NCI-H748 treated with DMSO at 0.1 percent for 48 hours (cell line): ENCODE results near the gene NKAIN2.
"Not testable (repeated sequence)": the region's sequence is repeated elsewhere in the genome, so short reads cannot be mapped to it uniquely, and the experiment has no call there.

ENCODE experiments used
- DNase-seq: peaks from one replicate; lab custom pipeline; 2025; lab: John Stamatoyannopoulos, UW

NKAIN2 gene

GRCh38 chr6:124436803-124437202 lies 633.1 kb downstream of the NKAIN2 start:
- no peak for DNase-seq

DNA sequence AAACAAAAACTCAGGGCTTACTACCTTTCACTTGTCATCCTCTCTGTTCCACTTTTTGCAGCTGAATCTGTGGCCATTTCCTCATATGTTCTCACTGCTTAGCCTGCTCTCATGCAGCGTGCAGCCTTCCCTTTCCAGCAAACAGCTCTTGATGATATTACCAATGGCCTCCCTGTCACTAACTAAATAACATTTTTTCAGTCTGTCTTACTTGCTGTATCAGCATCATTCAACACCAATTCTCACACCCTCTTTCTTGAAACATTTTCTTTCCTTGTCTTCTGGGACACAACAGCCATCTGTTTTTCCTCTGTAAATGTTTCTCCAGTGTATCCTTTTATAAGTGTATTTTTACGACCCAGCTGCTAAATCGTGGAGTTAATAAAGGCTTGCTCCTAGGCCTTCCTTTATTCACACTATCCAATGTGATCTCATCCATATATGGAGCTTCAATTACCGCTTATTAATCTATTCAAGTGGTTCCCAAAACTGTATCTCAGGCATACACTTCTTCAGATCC lies 634.9 kb downstream of the NKAIN2 start:
- no peak for DNase-seq

DNA sequence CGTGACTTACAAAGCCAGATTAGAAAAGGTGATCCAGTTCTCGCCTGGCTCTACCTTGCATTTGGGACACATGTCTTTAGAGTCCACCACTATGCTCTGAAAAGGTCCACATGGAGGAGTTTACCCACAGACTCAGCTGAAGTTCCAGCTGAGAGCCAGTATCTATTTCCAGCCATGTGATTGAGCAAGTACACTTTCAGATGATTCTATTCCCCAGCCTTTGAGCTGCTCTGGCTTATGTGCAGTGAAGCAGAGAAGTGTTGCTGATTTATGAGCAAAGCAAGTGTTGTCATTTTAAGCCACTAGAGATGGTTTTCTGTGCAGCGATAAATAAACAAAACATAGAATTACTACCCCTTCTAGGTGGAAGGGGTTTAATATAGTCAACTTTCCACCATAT lies 637.8 kb downstream of the NKAIN2 start:
- DNase-seq, result no peak

GRCh38 chr6:124443541-124443940 lies 639.9 kb downstream of the NKAIN2 start:
- no peak for DNase-seq

DNA sequence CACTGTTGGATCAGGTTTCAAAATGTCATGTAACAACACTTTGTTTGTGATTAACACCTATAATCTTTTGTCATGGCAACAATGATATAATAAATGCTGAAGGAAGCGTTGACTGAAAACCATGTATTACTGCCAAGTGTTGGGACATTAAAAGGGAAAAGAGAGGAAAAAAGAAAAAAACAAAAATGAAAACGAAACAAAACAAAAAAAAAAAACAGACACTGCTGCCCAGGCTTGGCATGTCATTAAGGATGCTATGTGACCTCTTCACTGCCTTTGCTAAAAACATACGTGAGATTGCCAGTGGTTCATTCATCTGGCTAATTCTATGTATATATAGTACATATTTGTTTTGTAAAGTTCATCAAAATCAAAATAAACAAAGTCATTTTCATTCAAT lies 641.9 kb downstream of the NKAIN2 start:
- DNase-seq, result peak; percentile 48

GRCh38 chr6:124446961-124447360 lies 643.3 kb downstream of the NKAIN2 start:
- DNase-seq, result no peak

- DNase-seq, result no peak
Measured at GRCh38 chr6:124459268-124459667, 655.6 kb downstream of the NKAIN2 start.

GRCh38 chr6:124462750-124463149 lies 659.1 kb downstream of the NKAIN2 start:
- DNase-seq, result no peak

GRCh38 chr6:124463271-124463670 lies 659.6 kb downstream of the NKAIN2 start:
- DNase-seq, result peak; percentile 69

DNA sequence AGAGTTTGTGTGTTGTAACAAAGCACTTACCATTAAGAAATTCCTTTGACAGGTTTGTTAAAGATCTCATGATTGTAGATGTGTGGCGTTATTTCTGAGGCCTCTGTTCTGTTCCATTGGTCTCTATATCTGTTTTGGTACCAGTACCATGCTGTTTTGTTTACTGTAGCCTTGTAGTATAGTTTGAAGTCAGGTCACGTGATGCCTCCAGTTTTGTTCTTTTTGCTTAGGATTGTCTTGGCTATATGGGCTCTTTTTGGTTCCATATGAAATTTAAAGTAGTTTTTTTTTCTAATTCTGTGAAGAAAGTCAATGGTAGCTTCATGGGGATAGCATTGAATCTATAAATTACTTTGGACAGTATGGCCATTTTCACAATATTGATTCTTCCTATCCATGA lies 660.9 kb downstream of the NKAIN2 start:
- DNase-seq, result not testable (repeated sequence)

GRCh38 chr6:124466949-124467348 lies 663.3 kb downstream of the NKAIN2 start:
- no peak for DNase-seq

GRCh38 chr6:124467366-124467765 lies 663.7 kb downstream of the NKAIN2 start:
- no peak for DNase-seq

DNA sequence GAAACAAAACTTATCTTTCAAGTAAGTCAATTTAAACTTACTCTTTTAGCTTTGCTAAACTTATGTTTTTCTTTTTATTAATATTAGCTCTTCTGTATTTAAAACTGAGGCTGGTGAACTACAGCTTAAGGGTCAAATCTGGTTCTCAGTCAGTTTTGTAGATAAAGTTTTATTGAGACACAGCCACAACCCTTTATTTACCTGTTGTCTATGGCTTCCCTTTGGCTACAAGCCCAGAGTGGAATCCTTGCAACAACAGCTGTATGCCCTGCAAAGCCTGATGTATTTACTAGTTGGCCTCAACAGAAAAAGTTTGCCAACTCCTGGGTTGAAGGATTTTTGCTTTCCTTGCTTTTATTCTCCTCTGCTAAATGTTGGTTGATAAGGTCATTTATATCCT lies 667.1 kb downstream of the NKAIN2 start:
- no peak for DNase-seq

- DNase-seq, result no peak
Measured at GRCh38 chr6:124475176-124475575, 671.5 kb downstream of the NKAIN2 start.

DNA sequence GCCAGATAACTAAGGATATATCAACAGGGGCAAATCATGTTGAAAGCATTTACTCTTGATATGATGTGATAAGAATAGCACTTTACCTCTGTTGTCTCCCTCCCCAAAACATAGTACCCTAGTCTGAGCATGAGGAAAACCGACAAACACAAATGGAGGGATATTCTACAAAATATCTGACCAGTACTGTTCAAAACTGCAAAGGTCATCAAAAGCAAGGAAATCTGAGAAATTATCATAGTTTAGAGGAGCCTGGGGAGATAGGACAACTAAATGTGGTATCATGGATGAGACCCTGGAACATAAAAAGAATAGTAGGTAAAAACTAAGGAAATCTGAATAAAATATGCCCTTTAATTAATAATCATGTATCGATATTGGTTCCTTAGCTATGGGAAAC lies 675.2 kb downstream of the NKAIN2 start:
- no peak for DNase-seq

DNA sequence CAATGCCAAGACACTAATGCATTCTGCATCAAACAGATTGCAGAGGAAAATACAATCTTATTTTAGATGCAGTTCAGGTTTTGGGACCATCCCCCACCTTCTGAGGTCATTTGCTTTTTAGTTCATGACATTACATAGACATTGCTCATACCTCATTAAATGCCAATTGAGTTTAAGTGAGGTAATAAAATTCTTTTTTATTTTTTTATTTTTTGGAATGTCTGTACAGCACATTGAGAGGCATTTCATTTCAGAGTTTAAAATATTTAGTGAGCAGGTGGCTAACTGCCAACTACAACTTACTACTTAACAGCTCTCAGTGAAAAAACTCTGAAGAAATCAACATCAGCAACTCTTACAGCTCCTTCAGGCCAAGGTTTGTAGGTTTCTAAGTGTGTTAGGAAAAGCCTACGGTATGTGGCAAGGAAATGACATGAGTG lies 676.3 kb downstream of the NKAIN2 start:
- no peak for DNase-seq

DNA sequence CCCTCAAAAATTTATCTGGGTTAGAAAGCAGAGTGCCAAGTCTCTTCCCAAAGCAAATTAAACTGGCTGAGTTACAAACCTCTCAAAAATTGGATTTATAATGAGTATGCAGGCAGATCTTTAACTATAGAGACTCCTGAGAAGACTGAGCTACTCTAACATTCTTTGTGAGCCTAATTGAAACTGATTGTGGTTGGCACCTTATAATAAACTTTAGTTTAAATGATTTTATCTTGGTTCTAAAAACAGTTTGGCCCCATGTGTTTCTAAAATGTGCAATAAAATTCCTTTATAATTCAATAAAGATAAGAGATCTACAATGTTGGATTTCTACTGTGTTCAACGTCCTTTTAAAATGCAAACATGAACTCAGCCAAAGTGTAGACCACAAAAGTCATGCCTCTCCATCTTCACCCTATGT lies 678.4 kb downstream of the NKAIN2 start:
- no peak for DNase-seq

- DNase-seq, result peak; percentile 46
Measured at GRCh38 chr6:124487623-124488431, 684.2 kb downstream of the NKAIN2 start.

GRCh38 chr6:124490122-124490521 lies 686.5 kb downstream of the NKAIN2 start:
- no peak for DNase-seq

GRCh38 chr6:124493259-124493658 lies 689.6 kb downstream of the NKAIN2 start:
- no peak for DNase-seq

DNA sequence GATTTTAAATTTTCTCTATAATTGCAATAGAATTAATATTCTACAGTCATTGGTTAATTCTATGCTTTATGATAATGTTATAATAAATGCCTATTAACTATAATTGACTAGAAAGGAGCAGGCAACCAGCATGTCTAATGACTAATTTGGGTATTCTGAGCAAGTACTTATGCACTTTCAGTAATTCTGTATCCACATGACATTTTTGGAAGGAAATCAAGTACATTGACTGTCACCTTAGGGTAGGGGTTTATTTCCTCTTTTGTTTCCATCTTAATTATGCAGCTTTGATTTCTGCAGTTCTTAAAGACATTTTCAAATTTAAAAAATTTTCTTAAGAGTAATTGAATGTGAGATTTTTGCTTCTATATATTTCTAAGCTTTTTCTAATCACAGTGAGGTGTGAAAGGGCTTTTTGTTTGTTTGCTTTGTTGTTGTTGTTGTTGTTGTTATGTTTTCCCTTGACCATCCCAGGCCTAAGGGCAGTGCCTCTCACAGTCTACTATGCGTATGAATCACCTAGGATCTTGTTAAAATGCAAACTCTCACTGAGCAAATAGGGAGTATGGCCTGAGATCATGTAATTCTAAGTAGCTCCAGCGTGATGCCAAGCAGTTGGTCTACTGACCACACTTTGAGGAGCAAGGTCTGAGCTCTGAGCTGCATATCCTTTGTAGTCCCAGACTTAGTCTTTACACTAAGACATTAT lies 691.4 kb downstream of the NKAIN2 start:
- no peak for DNase-seq

- DNase-seq, result no peak
Measured at GRCh38 chr6:124495665-124496190, 692.1 kb downstream of the NKAIN2 start.

DNA sequence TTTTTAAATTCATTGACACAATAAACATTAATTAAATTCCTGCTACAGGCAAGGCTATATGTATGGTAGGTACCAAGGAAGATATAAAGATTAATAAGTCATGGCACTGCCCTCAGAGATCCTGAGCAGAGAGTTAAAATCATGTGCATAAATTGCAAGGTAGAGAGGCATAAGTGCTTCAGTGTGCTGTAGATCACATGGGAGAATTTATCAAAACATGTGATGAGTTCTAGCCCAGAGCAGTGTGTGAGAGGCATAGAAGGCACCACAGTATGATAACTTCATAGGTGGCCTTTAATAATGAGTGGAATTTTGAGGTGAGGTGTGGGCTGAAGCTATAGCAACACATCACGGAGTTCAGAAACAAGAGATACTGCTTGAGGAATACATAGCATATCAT lies 692.7 kb downstream of the NKAIN2 start:
- no peak for DNase-seq
